ENCODE data around the gene STAT4. TPM values are rescaled to one million over a fixed set of nuclear protein-coding genes. Genes with fewer than 3 reads are reported as not detected.

The STAT4 gene
- total RNA-seq, 1 donor from 2014 or later: 1.0 TPM

DNA sequence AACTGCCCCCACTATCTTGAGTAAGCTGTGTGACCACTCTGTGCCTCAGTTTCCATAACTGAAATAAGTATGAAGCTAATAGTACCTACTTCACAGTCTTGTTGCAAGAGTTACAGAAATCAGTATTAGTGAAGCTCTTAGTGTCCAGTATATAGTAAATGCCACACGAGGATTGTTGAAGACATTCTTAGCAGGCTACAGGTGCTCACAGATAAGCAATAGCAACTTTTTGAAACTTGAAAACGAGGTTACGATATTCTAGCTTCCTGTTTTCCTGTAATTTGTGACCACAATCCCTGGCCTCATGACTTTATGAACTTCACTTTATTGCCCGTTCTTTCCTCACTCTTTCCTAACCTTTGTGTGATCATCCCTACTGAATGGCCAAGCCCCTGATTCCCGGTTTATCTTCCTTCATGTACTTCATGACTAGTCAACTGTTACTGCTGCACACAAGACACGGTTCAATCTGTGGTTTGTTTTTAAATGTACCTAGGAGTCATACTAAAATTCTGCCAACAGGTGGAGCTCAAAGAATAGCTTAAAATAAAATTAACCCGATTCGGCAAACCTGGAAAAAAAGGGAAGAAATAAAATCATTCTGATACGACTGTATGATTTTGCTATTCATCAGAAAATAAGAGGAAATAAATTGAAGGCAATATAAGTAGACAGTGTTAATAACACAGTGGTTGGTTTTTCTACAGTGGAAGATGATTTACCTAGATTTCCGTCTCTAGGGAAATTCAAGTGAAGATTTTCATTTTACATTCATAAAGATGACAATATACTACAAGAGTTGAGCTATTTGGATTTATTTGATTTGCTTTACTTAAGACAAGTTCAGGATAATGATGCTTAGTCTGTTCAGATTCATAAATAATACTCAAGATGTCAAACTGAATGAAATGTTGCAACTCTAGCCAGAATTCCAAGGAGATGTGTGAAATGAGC lies 98.7 kb downstream of the STAT4 start:
- Mint-ChIP-seq H3K27ac (ENCODE audit: unreplicated experiment) (no peak overlapping the region), H3K36me3 (ENCODE audit: low read depth) (no peaks in the 10 kb centered on the region), H3K4me3 (no peak overlapping the region), H3K27me3 (ENCODE audit: low read depth) (peaks cover 12% of the 10 kb centered on the region), H3K9me3 (no peaks in the 10 kb centered on the region), H3K4me1 (peaks cover 5% of the 10 kb centered on the region)
- TF ChIP-seq, protein P1, sequence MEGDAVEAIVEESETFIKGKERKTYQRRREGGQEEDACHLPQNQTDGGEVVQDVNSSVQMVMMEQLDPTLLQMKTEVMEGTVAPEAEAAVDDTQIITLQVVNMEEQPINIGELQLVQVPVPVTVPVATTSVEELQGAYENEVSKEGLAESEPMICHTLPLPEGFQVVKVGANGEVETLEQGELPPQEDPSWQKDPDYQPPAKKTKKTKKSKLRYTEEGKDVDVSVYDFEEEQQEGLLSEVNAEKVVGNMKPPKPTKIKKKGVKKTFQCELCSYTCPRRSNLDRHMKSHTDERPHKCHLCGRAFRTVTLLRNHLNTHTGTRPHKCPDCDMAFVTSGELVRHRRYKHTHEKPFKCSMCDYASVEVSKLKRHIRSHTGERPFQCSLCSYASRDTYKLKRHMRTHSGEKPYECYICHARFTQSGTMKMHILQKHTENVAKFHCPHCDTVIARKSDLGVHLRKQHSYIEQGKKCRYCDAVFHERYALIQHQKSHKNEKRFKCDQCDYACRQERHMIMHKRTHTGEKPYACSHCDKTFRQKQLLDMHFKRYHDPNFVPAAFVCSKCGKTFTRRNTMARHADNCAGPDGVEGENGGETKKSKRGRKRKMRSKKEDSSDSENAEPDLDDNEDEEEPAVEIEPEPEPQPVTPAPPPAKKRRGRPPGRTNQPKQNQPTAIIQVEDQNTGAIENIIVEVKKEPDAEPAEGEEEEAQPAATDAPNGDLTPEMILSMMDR (conservative IDR thresholded peaks at IDR 0.05): peak; percentile 77
- peak; percentile 7 for DNase-seq (ENCODE audit: low read depth, low spot score)

DNA sequence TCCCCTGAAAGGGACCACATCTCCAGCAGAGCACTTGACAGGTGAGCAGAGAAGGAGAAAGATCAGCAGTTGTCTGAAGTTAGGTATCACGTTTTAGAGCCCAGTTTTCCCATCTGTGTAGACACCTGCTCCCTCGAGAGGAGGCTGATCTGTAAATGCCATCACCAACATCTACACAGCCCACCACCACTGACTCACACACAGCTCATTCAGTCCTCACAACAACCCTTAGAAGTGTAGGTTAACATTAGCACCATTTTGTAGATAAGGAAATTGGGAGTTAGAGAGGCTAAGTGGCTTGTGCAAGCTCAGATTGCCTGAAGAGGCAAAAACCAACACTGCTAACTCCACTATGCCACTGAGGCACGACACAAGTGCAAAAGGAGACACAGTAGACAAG lies 99.6 kb downstream of the STAT4 start:
- H3K27ac Mint-ChIP-seq (ENCODE audit: unreplicated experiment): no peak overlapping the region
- H3K4me3 Mint-ChIP-seq: no peak overlapping the region
- no peaks in the 10 kb centered on the region for H3K36me3 Mint-ChIP-seq (ENCODE audit: low read depth)
- TF ChIP-seq, protein P1 (conservative IDR thresholded peaks at IDR 0.05): no peak
- peaks cover 5% of the 10 kb centered on the region for H3K4me1 Mint-ChIP-seq
- H3K9me3 Mint-ChIP-seq: no peaks in the 10 kb centered on the region
- no peak for DNase-seq (ENCODE audit: low read depth, low spot score)
- peaks cover 12% of the 10 kb centered on the region for H3K27me3 Mint-ChIP-seq (ENCODE audit: low read depth)

DNA sequence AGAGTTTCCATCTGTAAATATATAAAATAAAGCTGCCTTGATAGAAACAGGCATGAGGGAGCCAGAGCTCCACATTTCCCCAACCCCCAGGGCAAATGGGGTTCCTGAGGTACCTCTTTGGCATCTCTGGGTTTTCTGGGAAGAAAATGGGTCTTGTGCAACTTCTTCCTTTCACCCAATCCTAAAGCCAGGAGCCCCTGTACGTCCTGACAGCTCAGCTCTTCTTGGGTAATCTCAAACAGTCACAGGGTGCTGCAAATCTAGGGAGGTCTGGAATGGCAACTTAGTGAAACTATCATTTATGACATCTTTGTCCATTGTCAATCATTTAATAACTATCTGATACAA lies 100.2 kb downstream of the STAT4 start:
- DNase-seq (ENCODE audit: low read depth, low spot score): no peak
- Mint-ChIP-seq H3K27ac (ENCODE audit: unreplicated experiment) (no peak overlapping the region), H3K4me1 (peaks cover 5% of the 10 kb centered on the region), H3K36me3 (ENCODE audit: low read depth) (no peaks in the 10 kb centered on the region), H3K27me3 (ENCODE audit: low read depth) (peaks cover 12% of the 10 kb centered on the region), H3K4me3 (no peak overlapping the region), H3K9me3 (no peaks in the 10 kb centered on the region)
- TF ChIP-seq, protein P1 (conservative IDR thresholded peaks at IDR 0.05): no peak

DNA sequence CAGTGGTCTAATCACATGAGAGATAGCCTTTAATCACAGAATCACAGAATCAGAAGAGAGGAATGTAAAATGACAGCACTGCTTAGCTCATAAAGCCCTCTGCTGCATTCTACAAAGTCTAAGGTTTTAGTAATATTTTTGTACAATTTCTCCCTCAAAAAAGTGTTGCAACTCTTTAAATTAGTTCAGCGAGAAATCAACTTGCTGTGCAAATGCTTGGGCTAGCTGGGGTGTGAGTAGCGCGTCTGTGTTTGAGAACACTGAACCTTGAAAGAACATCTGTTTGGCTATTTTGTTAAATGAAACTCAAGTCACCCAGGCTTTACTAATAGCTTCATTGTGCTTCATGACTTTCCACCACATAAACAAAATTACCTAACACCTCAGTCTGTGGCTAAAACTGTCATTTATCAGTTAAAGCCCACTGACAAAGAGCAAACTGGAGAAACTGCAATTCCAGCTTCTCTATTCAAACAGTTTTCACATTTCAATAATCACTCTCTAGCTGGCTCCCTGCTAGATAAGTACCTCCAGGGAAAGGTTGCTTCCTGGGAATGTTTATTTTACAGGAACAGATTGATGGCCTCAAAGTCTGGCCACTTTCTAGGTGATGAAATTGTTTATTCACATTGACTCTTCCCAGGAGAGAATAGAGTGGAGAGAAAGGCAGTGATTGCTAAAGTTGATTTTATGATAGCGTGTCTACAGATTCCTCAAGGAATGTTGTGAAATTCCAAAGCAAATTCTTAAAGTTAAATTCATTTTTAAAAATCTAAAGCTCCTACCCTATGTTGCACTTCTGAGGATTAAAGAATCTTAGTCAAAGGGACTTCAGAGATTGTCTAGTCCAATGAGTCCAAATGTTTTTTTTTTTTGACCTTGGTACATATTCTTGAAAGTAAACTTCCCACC lies 100.8 kb downstream of the STAT4 start:
- H3K27ac Mint-ChIP-seq (ENCODE audit: unreplicated experiment): no peak overlapping the region
- no peaks in the 10 kb centered on the region for H3K9me3 Mint-ChIP-seq
- peaks cover 5% of the 10 kb centered on the region for H3K4me1 Mint-ChIP-seq
- H3K36me3 Mint-ChIP-seq (ENCODE audit: low read depth): no peaks in the 10 kb centered on the region
- peaks cover 12% of the 10 kb centered on the region for H3K27me3 Mint-ChIP-seq (ENCODE audit: low read depth)
- TF ChIP-seq, protein P1 (conservative IDR thresholded peaks at IDR 0.05): no peak
- DNase-seq (ENCODE audit: low read depth, low spot score): no peak
- H3K4me3 Mint-ChIP-seq: no peak overlapping the region

DNA sequence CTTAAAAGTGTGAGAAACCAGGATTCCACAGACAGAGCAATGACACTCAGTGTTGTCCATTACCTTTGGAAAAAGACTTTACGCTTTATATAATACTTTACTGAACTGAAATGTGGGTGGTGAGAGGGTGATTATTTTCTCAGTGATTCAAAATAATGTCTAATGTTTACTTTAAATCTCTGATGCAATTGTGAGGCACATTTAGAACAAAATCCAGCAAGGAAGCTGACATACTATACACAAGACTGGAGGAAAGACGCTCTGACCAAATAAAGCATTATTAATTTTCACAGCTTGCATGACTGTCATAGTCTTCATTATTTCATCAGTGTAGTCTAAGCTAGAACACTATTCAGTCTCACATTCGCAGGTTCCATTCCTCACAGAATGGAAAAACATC lies 102.7 kb downstream of the STAT4 start:
- no peak overlapping the region for H3K27ac Mint-ChIP-seq (ENCODE audit: unreplicated experiment)
- H3K4me3 Mint-ChIP-seq: no peak overlapping the region
- DNase-seq (ENCODE audit: low read depth, low spot score): no peak
- peaks cover 5% of the 10 kb centered on the region for H3K4me1 Mint-ChIP-seq
- peaks cover 12% of the 10 kb centered on the region for H3K27me3 Mint-ChIP-seq (ENCODE audit: low read depth)
- peaks cover 4% of the 10 kb centered on the region for H3K36me3 Mint-ChIP-seq (ENCODE audit: low read depth)
- H3K9me3 Mint-ChIP-seq: peaks cover 8% of the 10 kb centered on the region
- TF ChIP-seq, protein P1 (conservative IDR thresholded peaks at IDR 0.05): no peak

Measured in neural crest cell (in vitro differentiated cells).